Measurements from ENCODE around the gene WWP2. TPM values are rescaled to one million over a fixed set of nuclear protein-coding genes. Genes with fewer than 3 reads are reported as not detected.

WWP2 gene
- polyA plus RNA-seq, 1 donor (not counting 4 experiments of a cell fraction or from before 2014, with no cell fraction given): 6.9 TPM

GRCh38 chr16:69885722-69886121 lies 123.6 kb downstream of the WWP2 start:
- no peak for FAIRE-seq

GRCh38 chr16:69886726-69887125 lies 124.6 kb downstream of the WWP2 start:
- Histone ChIP-seq H3K4me3 (ENCODE audit: control insufficient read depth in 2 of 3, extremely low read depth in 1 of 3, insufficient read depth in 2 of 3, low read depth in 1 of 3, low read length in 3 of 3) (no peak overlapping the region), H4K20me1 (ENCODE audit: control insufficient read depth, extremely low read depth, insufficient read depth, low read length) (no peaks in the 10 kb centered on the region), H3K4me2 (ENCODE audit: control insufficient read depth, extremely low read depth, insufficient read depth, low read depth, low read length) (no peak overlapping the region), H3K27ac (ENCODE audit: control insufficient read depth, insufficient read depth, low read length) (no peak overlapping the region), H3K36me3 (ENCODE audit: control insufficient read depth in 2 of 2, extremely low read depth in 1 of 2, insufficient read depth in 2 of 2, low read length in 2 of 2) (peaks cover 2% of the 10 kb centered on the region in 2 experiments), H3K27me3 (ENCODE audit: control insufficient read depth, extremely low read depth, insufficient read depth, low read length) (no peaks in the 10 kb centered on the region), H3K4me1 (ENCODE audit: control insufficient read depth, extremely low read depth, insufficient read depth, low read length) (no peaks in the 10 kb centered on the region), H3K9ac (ENCODE audit: control insufficient read depth, extremely low read depth, insufficient read depth, low read length) (no peak overlapping the region), H3K9me3 (ENCODE audit: control insufficient read depth, low read depth, low read length) (no peaks in the 10 kb centered on the region), H3K79me2 (ENCODE audit: control insufficient read depth, insufficient read depth, low read length) (no peaks in the 10 kb centered on the region), H2AFZ (ENCODE audit: control insufficient read depth, low read length) (no peak overlapping the region), H3K9me1 (ENCODE audit: control insufficient read depth, extremely low read depth, insufficient read depth, low read length) (no peaks in the 10 kb centered on the region)
- DNase-seq (ENCODE audit: low read depth, low spot score): no peak
- TF ChIP-seq CTCF (optimal IDR thresholded peaks at IDR 0.05 in 1 of 3, IDR thresholded peaks at IDR 0.05 in 1 of 3, conservative IDR thresholded peaks at IDR 0.05 in 1 of 3; ENCODE audit: extremely low read depth in 1 of 3, insufficient read depth in 2 of 3, low read length in 3 of 3): no peak
- FAIRE-seq: no peak
- dilution Hi-C loops (cut with MboI; ENCODE audit: extremely low pct_ligation_motif_present, low sequenced_read_pairs): no loop called here

More at GRCh38 chr16:69885722-69886121, 123.6 kb downstream of the WWP2 start:
- Histone ChIP-seq H4K20me1 (ENCODE audit: control insufficient read depth, extremely low read depth, insufficient read depth, low read length) (no peaks in the 10 kb centered on the region), H3K36me3 (ENCODE audit: control insufficient read depth in 2 of 2, extremely low read depth in 1 of 2, insufficient read depth in 2 of 2, low read length in 2 of 2) (peaks cover 0 to 2% of the 10 kb centered on the region in 2 experiments), H3K9me1 (ENCODE audit: control insufficient read depth, extremely low read depth, insufficient read depth, low read length) (no peaks in the 10 kb centered on the region), H3K27me3 (ENCODE audit: control insufficient read depth, extremely low read depth, insufficient read depth, low read length) (no peaks in the 10 kb centered on the region), H3K9ac (ENCODE audit: control insufficient read depth, extremely low read depth, insufficient read depth, low read length) (no peak overlapping the region), H3K4me1 (ENCODE audit: control insufficient read depth, extremely low read depth, insufficient read depth, low read length) (no peaks in the 10 kb centered on the region), H3K27ac (ENCODE audit: control insufficient read depth, insufficient read depth, low read length) (no peak overlapping the region), H3K4me2 (ENCODE audit: control insufficient read depth, extremely low read depth, insufficient read depth, low read depth, low read length) (no peak overlapping the region), H3K4me3 (ENCODE audit: control insufficient read depth in 2 of 3, extremely low read depth in 1 of 3, insufficient read depth in 2 of 3, low read depth in 1 of 3, low read length in 3 of 3) (no peak overlapping the region), H3K79me2 (ENCODE audit: control insufficient read depth, insufficient read depth, low read length) (no peaks in the 10 kb centered on the region), H3K9me3 (ENCODE audit: control insufficient read depth, low read depth, low read length) (no peaks in the 10 kb centered on the region), H2AFZ (ENCODE audit: control insufficient read depth, low read length) (no peak overlapping the region)
- DNase-seq (ENCODE audit: low read depth, low spot score): no peak
- TF ChIP-seq CTCF (optimal IDR thresholded peaks at IDR 0.05 in 1 of 3, IDR thresholded peaks at IDR 0.05 in 1 of 3, conservative IDR thresholded peaks at IDR 0.05 in 1 of 3; ENCODE audit: extremely low read depth in 1 of 3, insufficient read depth in 2 of 3, low read length in 3 of 3): no peak
- no peak for TF ChIP-seq EZH2 (IDR thresholded peaks at IDR 0.05; ENCODE audit: low read length)
- dilution Hi-C loops (cut with MboI; ENCODE audit: extremely low pct_ligation_motif_present, low sequenced_read_pairs): no loop called here

Data from keratinocyte (primary cell).